Astrocyte of the spinal cord (primary cell): ENCODE data around the gene PTPA.

Experiments used
- DNase-seq: peaks from one replicate; pipeline ENCODE4 v3.0.0; 2011; ENCODE audit warnings: low read depth, low spot score
- H3K4me3 ChIP-seq: 2 replicates; pipeline ENCODE4 v1.5.1; 2011; ENCODE audit warnings: low read depth, mild to moderate bottlenecking, low read length, moderate library complexity
- in situ Hi-C: cut with HindIII; loops from 2 replicates; pipeline ENCODE4 v1.10.0; 2017; ENCODE audit warnings: low sequenced_read_pairs
- TF ChIP-seq, protein P1 (sequence below): IDR thresholded peaks from 2 replicates; pipeline ENCODE4 v1.5.1; 2012; ENCODE audit warnings: low read depth, mild to moderate bottlenecking, low read length, inconsistent platforms

The PTPA gene

DNA sequence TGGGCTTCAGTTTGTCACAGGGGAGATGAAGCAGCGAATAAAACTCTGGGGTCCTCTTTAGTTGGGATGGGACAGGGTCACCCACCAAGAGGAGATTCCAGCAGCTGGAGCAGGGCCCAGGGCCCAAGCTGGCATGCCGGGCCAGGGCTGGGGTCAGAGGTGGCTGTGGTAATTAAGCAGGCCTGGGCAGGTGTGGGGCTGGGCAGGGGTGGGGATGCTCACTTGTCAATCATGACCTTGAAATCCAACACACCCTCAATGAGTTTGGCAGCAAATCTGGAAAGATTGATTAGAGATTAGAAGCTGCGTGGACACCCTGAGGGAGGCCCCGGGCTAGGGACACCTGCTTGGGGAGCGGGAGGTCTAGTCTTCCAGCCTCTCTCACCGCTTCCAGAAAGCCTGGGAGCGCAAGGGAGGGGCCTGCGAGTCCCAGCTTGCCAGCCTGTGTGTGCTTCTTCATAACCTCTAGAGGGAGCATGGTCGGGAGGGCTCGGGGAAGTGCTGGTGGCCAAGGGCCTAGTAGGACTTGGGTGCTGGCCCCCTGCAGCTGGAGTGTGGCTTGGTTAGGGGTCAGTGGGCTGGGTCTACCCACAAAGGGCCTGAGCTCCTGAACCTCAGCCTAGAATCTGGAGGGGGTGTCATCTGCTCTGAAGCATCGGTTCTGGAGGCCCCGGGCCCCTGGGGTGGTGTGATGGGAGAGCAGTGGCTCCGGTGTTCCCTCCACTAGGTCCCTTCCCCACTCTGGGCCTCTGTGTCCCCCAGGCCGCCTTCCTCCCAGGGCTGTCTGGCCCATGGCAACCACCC lies 8.2 kb upstream of the PTPA start:
- DNase-seq: peak; percentile 34
- TF ChIP-seq, protein P1, sequence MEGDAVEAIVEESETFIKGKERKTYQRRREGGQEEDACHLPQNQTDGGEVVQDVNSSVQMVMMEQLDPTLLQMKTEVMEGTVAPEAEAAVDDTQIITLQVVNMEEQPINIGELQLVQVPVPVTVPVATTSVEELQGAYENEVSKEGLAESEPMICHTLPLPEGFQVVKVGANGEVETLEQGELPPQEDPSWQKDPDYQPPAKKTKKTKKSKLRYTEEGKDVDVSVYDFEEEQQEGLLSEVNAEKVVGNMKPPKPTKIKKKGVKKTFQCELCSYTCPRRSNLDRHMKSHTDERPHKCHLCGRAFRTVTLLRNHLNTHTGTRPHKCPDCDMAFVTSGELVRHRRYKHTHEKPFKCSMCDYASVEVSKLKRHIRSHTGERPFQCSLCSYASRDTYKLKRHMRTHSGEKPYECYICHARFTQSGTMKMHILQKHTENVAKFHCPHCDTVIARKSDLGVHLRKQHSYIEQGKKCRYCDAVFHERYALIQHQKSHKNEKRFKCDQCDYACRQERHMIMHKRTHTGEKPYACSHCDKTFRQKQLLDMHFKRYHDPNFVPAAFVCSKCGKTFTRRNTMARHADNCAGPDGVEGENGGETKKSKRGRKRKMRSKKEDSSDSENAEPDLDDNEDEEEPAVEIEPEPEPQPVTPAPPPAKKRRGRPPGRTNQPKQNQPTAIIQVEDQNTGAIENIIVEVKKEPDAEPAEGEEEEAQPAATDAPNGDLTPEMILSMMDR: peak; percentile 75
- no peak overlapping the region for H3K4me3 ChIP-seq
- in situ Hi-C loops: no loop called here

DNA sequence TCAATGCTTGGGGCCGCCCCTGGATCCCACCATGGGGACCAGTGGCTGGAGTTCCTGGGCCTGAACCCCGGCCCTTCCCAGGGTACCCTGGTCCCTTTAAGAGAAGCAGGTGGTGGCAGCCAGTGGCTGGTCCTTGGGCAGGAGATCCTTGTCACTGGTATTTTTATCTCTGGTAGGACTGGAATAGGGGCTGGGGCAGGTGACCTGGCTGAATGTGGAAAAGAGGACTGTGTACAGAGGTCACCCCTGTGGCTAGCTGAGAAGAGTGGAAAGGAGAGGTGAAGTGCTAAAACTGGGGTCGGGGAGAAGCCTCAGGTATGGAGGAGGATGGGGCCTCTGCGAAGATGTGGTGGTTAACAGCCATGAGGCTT lies 7.6 kb upstream of the PTPA start:
- in situ Hi-C loops: no loop called here
- no peak for DNase-seq
- TF ChIP-seq, protein P1: no peak
- H3K4me3 ChIP-seq: no peak overlapping the region

DNA sequence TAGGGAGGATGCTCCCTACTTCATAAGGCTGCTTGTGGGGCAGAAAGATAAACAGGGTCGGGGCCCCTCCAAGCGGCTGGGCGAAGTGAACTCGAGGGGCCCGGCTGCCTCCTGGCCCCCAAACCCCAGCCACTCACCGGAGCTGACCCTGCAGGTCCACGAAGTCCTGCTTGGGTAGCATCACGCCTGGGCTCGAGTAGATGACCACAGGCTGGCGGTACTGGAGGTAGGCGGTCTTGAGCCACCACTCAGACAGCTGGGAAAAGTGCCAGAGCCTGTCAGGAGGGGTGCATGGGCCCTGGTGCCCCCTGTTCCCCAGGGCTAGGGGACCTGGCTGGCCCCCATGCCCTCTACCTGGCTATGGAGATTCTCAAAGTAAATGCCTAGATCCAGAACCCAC lies 7.2 kb upstream of the PTPA start:
- no peak for DNase-seq
- in situ Hi-C loops: no loop called here
- H3K4me3 ChIP-seq: no peak overlapping the region
- TF ChIP-seq, protein P1: no peak

DNA sequence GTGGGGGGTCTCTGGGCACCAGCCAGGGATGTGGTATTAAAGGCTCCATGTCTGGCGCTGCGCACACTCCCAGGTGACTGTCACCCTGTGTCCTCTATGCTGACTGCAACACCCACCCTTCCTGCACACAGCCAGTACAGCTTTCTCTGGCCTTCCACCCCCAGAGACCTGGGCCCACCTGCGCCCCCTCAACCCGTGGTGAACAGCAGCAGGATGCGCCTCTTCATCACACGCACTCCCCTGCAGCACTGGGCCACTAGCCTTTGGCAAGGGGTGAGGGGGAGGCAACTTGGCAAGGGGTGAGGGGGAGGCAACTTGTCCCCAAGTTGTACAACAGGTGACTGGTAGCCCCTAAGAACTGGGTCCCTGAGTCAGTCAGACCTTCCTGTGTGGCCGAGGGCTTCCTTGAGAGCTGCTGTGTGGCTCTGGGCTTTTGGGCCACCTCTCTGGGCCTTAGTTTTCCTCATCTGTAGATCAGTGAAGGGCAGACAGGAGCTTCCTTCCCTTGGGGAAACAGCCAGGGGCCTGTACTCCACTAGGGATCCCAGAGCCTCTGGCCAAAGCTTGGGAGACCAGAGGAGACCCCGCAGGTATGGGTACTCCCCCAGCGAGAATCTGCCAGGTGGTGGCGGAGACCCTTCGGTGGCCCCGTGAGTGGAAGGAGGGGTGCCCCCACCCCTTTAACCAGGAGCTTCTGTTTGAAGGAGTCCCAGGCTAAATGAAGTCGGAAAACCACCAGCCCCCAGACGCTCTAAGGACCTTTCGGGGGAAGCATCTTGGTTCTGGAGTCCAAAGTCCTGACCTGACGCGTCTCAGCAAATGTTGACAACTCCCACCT lies 5.1 kb upstream of the PTPA start:
- TF ChIP-seq, protein P1: no peak
- in situ Hi-C loops: no loop called here
- no peak overlapping the region for H3K4me3 ChIP-seq
- no peak for DNase-seq

DNA sequence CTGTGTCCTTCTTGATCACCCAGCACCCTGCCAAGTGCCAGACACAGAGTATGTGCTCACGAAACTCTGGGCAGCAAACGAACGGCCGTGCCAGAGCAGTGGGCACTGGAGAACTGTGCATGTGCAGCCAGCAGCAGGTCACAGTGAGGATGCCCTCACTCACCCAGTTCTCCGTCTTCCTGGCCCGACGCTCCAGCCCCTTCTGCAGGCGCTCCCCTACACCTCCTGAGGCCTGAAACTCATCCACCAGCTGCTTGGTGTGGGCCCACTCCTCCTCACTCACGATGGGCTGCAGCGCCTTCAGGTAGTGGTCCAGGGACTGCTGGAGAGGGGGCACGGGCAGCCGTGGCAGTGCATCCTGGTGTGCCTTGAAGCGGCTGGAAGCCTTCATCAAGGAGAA lies 3.6 kb upstream of the PTPA start:
- no peak for DNase-seq
- TF ChIP-seq, protein P1: no peak
- in situ Hi-C loops: no loop called here
- H3K4me3 ChIP-seq: no peak overlapping the region

DNA sequence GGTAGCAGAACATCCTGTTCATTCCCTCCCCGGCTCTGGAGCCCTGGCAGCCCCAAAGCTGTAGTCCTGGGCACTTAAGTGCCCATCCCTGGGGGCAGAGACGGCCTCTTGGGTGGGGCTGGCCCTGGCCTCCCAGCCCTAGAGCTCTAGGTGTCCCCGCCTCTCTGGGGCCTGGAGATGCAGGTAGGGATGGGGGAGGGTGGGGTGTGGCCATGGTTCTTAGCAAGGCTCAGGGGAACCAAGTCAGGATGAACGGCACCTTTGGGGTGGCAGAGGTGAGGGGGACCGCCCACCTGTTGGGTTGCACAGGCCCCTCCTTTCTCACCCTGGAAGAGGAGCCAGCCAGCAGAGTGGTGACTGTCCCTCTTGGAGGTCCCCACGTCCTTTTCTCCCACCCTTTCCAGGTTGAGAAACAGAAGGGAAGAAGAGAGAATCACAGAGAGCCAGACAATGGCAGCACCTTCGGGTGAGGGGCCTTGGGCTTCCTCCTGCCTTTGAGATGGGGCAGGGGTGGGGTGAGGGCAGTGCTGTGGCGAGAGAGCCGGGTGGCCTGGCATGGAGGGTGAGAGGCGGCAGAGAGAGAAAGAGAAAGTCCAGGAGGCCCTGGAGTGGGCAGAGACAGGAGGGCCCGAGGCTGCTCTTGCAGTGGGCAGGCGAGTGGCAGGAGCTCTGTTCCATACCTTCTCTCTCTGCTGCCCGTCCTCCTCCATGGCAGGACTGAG lies 3.0 kb upstream of the PTPA start:
- H3K4me3 ChIP-seq: no peak overlapping the region
- TF ChIP-seq, protein P1: no peak
- in situ Hi-C loops: no loop called here
- no peak for DNase-seq
